ENCODE results near the gene TIAM2.

The TIAM2 gene

DNA sequence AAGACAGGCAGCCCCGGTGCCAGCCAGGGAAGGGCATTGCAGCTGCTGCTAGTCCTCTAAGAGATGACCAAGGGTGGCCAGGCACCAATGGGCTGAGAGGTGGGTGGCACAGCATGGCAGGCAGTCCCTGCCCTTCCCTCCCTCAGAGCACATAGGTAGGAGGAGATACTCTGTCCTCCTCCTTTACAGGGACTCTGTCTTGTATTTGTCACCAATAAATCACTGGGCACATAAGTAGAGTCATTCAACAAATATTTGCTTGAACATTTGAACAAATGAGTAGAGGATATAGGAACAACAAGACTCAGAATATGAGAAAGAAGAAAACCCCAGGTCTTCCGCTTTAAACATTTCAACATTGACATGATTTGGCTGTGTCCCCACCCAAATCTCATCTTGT, 199.3 kb downstream of the TIAM2 start:
- H3K9me3 ChIP-seq (ENCODE audit: severe bottlenecking), result no peaks in the 10 kb centered on the region
- H3K36me3 ChIP-seq, result peaks cover 23% of the 10 kb centered on the region
- no peak for DNase-seq
- H3K27me3 ChIP-seq (ENCODE audit: insufficient read depth, low read depth, severe bottlenecking), result no peaks in the 10 kb centered on the region
- TF ChIP-seq CTCF (IDR thresholded peaks at IDR 0.05; ENCODE audit: low read depth, low read length), result no peak
- H3K4me3 ChIP-seq (ENCODE audit: low read depth, low read length), result no peak overlapping the region
- H3K27ac ChIP-seq, result no peak overlapping the region

- Histone ChIP-seq H3K9me3 (ENCODE audit: severe bottlenecking) (no peaks in the 10 kb centered on the region), H3K27ac (no peak overlapping the region), H3K4me3 (ENCODE audit: low read depth, low read length) (no peak overlapping the region), H3K36me3 (peaks cover 21% of the 10 kb centered on the region), H3K27me3 (ENCODE audit: insufficient read depth, low read depth, severe bottlenecking) (no peaks in the 10 kb centered on the region)
- 0 out of 2 replicates have a peak, but pooled peaks have one; percentile 38 for TF ChIP-seq CTCF (IDR thresholded peaks at IDR 0.05; ENCODE audit: low read depth, low read length)
- no peak for DNase-seq
Observed at GRCh38 chr6:155195903-155196302, 200.8 kb downstream of the TIAM2 start.

DNA sequence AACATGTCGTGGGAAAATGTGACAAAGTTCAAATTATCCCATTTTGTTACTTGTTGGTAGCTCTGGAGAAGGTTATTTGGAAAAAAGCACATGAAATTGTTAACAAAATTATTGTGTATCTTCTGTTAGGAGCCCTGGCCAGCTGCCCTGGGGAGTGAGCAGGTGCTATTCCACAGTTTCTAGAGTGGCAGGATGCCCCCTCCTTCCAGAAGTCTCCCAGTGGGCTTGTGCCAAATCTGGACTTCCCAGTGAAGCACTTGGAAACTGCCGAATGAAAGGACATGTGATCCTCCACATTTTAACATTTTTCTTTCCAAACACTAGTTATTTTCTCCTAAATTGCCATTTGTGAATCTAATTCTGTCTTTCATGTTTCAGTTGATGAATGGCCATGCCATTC, 201.8 kb downstream of the TIAM2 start:
- Histone ChIP-seq H3K9me3 (ENCODE audit: severe bottlenecking) (no peaks in the 10 kb centered on the region), H3K27ac (no peak overlapping the region), H3K36me3 (peaks cover 17% of the 10 kb centered on the region), H3K4me3 (ENCODE audit: low read depth, low read length) (no peak overlapping the region), H3K27me3 (ENCODE audit: insufficient read depth, low read depth, severe bottlenecking) (no peaks in the 10 kb centered on the region)
- DNase-seq, result no peak
- TF ChIP-seq CTCF (IDR thresholded peaks at IDR 0.05; ENCODE audit: low read depth, low read length), result no peak

- Histone ChIP-seq H3K9me3 (ENCODE audit: severe bottlenecking) (no peaks in the 10 kb centered on the region), H3K27me3 (ENCODE audit: insufficient read depth, low read depth, severe bottlenecking) (no peaks in the 10 kb centered on the region), H3K27ac (no peak overlapping the region), H3K36me3 (peaks cover 14% of the 10 kb centered on the region), H3K4me3 (ENCODE audit: low read depth, low read length) (no peak overlapping the region)
- DNase-seq, result no peak
- TF ChIP-seq CTCF (IDR thresholded peaks at IDR 0.05; ENCODE audit: low read depth, low read length), result no peak
Observed at GRCh38 chr6:155197932-155198331, 202.8 kb downstream of the TIAM2 start.

DNA sequence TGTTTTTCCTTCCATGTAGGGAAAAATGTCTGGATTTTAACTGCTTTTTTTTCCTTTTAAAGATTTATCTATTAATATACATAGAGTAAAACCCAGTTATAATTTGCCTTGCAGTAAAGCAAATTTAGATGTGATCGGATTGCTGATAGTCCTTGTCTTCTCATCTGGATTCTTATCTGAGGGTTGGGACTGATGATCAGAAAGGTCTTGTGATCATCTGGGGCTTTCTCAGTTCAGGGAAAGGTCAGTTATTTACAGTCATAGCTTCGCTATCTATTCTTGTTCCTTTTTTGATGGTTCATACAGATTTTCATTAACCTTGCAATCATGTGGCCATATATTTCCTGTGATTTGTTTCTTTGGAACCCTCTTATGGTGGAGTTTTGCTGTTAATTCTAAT, 204.9 kb downstream of the TIAM2 start:
- no peak overlapping the region for H3K27ac ChIP-seq
- DNase-seq, result no peak

More for the DNA sequence above, 204.9 kb downstream of the TIAM2 start:
- Histone ChIP-seq H3K9me3 (ENCODE audit: severe bottlenecking) (no peaks in the 10 kb centered on the region), H3K36me3 (peaks cover 10% of the 10 kb centered on the region), H3K27me3 (ENCODE audit: insufficient read depth, low read depth, severe bottlenecking) (no peaks in the 10 kb centered on the region), H3K4me3 (ENCODE audit: low read depth, low read length) (no peak overlapping the region)
- no peak for TF ChIP-seq CTCF (IDR thresholded peaks at IDR 0.05; ENCODE audit: low read depth, low read length)

Data from WERI-Rb-1 (cell line).